ENCODE measurements around the gene SDE2.
"Not testable (repeated sequence)": the region's sequence is repeated elsewhere in the genome, so short reads cannot be mapped to it uniquely, and the experiment has no call there.

The SDE2 gene

DNA sequence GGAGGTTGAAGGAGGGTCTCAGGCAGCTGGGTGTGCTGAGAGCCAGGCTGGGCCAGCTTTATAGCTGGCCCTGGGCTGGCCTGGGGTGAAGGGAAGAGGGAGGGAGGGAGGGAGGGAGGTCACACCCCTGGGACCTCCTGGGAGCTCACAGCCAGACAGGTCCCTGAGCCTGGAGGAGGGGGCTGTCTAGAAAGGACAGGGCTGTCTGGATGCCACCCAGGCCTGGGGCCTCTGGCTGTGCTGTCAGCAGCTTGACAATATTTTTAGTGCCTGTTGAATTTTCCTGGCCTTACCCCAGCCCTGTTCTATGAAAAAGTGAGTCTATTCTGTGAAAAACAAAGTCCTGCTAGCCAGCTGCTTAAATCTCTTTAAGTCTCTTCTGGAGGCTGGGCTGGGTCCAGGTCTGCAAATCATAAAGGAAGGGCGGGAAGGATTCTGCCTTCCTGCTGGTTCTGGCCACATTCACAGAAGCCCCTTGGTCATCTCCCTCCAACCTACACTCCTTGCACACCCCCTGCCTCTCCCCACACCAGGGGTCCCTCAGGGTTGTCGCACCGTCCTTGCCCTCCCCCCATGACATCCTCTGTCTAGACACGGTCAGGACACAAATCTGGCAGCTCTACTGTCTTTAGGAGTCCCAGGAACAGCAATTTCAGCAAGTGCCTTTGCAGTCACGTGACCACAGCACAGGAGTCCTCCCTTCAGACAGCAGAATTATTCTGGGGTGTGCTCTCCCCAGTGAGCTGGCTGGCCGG, 57.8 kb downstream of the SDE2 start, which contains the start of gene LEFTY2:
LEFTY2 (minus strand) TSS at position 34 of the 755 bp plus-strand sequence. CDS start 80 bp downstream, outside the sequence.
- no peak for DNase-seq

DNA sequence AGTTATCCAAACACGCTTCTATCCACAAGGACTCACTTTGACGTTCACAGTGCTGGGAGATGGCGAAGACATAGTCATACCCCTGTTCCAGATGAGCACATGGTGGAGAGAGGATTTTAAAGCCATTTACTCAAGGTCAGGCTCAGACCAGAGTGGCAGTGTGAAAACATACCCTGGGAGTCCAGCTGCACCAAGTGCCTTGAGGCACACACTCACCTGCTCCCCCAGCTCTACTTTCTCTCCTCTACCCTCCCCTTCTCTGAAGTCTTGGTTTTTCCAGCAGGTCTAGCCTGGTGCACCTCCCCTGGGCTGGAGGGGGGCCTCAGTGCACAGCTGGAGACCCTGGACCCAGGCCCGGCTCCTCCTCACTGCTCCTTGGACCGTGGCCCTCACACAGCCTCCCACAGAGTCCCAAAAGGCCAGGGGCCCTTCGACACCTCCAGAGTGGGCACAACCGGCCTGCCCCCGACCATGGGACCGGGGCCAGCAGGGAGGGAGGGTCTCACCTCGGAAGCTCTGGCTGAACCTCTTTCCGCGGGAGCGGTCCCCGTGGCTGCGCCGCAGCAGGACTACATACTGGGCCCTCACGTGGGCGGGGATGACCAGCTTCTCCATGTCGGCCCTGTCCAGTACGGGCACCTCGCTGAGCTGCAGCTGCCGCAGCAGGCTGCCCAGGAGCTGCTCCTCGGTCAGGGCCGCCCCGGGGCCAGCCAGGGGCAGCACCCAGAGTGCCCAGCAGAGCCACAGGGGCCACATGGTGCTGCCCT, 58.6 kb downstream of the SDE2 start:
- no peak for DNase-seq

DNA sequence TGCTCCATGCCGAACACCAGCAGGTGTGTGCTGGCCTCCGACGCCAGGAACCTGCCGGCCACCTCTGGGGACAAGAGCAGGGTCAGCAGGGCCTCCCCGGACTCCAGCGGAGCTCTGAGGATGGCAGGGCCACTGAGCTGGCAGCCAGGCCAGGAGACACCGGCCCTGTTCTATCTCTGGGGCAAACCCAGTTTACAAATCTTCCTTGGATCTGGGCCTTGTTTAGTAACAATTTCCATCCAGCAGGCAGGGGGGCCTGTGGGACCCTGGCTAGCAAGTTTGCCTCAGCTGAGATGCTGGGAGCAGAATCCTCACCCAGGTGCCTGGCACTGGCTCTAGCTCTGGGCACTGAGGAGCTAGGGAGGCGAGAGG, 59.2 kb downstream of the SDE2 start:
- DNase-seq = not testable (repeated sequence)

DNA sequence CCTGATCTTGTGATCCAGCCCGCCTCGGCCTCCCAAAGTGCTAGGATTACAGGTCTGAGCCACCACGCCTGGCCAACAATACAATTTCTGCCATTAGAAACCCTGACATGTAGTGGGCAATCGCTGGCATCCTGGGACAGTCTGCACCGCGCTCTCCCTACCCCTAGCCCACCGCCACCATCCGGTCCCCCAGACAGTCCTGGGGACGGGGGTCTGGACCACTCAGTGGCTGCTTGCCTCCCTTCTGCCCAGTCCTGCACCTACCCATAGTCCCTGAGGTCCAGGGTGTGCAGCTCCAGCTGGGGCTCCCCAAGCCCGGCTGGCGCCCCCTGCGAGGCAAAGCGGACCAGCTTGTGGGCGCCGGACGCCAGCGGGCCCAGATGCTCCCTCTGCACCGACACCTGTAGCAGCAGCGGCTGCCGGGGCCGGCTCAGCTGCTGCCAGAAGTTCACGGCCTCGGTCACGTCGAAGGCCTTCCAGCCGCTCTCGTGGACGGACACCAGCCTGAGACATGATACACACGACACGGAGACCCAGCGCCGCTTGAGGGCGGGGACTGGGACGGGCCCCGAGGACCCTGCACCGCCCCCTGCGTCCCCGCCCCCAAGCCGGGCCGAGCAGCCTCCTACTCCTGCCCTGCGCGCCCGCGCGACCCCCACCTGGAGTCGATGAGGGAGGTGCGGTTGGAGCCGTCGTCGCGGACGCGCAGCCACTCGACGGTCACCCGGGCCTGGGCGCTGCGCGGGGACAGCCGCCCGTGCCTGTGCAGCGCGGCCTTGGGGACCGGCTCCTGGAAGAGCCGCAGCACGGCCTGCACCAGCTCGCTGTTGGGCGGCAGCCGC, 59.8 kb downstream of the SDE2 start:
- DNase-seq = not testable (repeated sequence)

DNA sequence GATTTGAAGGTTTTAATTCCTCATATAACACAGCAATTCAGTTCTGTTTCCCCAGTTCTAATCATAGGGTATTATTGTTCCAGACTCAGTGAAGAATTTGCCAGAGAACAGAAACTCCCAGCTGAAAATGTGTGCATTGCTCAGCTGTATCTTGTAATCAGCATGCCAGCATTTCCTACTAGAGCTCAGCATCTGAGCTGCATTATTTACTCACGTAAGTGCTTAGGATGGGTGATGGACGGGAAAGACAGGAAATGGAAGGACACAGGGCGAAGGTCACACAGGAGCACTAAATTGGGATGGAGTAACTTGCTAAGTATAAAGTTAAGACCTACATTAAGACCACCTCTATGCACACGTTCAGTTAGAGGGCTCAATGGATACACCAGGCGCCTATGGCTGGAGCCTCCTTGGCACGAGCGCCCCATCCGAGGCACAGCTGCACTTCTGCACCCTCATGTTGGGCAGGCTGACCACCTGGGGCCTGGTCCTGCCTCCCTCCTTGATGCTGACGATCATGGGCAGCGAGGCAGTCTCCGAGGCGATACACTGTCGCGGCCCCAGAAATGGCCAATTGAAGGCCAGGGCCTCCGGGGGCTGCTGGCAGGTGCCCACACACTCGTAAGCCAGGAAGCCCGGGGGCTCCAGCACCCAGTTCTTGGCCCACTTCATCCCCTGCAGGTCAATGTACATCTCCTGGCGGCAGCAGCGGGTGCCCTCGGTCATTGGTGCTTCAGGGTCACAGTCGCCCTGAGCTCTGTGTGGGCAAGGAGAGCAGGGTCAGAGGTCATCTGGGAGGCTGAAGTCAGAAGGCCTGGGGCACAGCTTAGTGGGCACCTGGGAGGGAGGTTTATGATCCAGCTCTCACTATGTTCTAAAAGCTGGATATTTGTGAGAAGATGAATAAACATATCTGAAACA, 61.8 kb downstream of the SDE2 start:
- DNase-seq = no peak

DNA sequence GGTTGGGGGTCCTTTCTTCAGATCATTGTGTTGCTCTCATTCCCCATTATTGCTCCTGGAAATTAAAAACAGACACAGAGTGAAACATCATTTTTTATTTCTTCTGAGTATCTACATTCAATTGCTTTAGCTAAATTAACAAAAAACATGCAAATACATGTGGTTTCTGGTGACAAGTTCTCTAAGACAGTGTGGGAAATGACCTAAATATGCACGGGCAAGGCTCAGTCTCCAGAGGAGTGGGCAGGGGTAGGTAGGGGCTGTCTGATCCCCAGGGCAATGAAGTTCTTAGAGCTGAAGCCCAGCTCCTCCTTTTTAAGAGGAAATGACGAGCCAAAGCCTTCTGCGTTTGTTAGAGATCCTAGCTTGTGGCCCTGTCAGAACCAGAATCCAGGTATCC, 62.6 kb downstream of the SDE2 start:
- no peak for DNase-seq

DNA sequence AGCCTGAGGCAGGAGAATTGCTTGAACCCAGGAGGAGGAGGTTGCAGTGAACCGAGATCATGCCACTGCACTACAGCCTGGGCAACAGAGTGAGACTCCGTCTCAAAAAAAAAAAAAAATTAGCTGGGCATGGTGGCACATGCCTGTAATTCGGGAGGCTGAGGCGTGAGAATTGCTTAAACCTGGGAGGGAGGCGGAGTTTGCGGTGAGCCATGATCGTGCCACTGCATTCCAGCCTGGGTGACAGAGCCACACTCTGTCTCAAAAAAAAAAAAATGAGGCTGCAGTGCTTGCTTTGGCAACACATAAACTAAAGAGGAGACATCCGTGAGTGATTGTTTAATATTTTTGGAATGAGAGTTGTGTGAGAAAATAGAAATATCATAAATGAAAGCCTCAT, 63.1 kb downstream of the SDE2 start:
- DNase-seq = not testable (repeated sequence)

DNA sequence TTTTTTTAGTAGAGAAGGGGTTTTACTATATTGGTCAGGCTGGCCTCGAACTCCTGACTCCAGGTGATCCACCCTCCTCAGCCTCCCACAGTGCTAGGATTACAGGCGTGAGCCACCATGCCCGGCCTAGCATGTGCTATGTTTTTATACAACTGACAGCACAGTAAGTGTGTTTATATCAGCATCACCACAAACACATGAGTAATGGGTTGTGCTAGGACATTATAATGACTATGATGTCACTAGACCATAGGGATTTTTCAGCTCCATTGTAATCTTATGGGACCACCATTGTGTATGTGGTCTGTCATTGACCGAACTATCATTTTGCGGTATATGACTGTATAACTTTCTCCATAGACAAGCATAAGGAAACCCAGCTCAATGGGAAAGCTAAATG, 64.4 kb downstream of the SDE2 start:
- DNase-seq = no peak

DNA sequence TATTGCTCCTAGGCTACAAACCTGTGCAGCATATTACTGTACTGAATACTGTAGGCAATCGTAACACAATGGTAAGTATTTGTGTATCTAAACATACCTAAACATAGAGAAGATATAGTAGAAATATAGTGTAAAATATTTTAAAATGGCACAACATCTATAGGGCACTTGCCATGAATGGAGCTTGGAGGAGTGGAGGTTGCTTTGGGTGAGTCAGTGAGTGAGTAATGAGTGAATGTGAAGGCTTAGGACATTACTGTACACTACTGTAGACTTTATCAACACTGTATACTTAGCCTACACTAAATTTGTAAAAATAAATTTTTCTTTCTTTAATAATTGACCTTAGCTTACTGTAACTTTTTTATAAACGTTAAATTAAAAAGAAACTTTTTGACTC, 66.1 kb downstream of the SDE2 start:
- no peak for DNase-seq
